ENCODE measurements around the gene TRDN.
"Not testable (repeated sequence)": the region's sequence is repeated elsewhere in the genome, so short reads cannot be mapped to it uniquely, and the experiment has no call there.

The TRDN gene

DNA sequence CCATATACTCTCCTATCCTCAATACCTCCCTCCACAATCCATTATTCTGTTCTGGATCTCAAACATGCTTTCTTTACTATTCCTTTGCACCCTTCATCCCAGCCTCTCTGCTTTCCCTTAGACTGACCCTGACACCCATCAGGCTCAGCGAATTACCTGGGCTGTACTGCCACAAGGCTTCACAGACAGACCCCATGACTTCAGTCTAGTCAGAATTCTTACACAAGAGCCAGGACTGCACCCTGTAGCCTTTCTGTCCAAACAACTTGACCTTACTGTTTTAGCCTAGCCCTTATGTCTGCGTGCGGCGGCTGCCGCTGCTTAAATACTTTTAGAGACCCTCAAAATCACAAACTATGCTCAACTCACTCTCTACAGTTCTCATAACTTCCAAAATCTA lies 76.9 kb downstream of the TRDN start:
- H3K27me3 ChIP-seq (ENCODE audit: control insufficient read depth, insufficient read depth, low read length); H3K36me3 ChIP-seq (ENCODE audit: control insufficient read depth, low read depth, low read length); H3K4me3 ChIP-seq (ENCODE audit: low read length); H3K27ac ChIP-seq (ENCODE audit: low read length); H3K9ac ChIP-seq (ENCODE audit: low read length); H3K9me3 ChIP-seq (ENCODE audit: control insufficient read depth, low read depth, low read length): not testable (repeated sequence)
- H3K4me1 ChIP-seq (ENCODE audit: control insufficient read depth, low read depth, low read length): peaks cover 14% of the 10 kb centered on the region

DNA sequence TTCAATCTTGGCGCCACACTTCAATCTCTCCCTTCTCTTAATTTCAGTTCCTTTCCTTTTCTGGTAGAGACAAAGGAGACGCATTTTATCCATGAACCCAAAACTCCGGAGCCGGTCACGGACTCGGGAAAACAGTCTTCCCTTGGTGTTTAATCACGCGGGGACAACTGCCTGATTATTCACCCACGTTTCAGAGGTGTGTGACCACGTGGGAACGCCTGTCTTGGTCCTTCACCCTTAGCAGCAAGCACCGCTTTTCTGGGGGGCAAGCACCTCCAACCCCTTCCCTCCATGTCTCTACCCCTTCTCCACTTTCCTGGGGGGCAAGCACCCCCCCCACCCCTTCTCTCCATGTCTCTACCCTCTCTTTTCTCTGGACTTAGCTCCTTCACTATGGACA lies 79.3 kb downstream of the TRDN start:
- H3K36me3 ChIP-seq (ENCODE audit: control insufficient read depth, low read depth, low read length); H3K9ac ChIP-seq (ENCODE audit: low read length); H3K4me3 ChIP-seq (ENCODE audit: low read length); H3K27me3 ChIP-seq (ENCODE audit: control insufficient read depth, insufficient read depth, low read length); H3K27ac ChIP-seq (ENCODE audit: low read length); H3K9me3 ChIP-seq (ENCODE audit: control insufficient read depth, low read depth, low read length); H3K4me1 ChIP-seq (ENCODE audit: control insufficient read depth, low read depth, low read length): not testable (repeated sequence)

DNA sequence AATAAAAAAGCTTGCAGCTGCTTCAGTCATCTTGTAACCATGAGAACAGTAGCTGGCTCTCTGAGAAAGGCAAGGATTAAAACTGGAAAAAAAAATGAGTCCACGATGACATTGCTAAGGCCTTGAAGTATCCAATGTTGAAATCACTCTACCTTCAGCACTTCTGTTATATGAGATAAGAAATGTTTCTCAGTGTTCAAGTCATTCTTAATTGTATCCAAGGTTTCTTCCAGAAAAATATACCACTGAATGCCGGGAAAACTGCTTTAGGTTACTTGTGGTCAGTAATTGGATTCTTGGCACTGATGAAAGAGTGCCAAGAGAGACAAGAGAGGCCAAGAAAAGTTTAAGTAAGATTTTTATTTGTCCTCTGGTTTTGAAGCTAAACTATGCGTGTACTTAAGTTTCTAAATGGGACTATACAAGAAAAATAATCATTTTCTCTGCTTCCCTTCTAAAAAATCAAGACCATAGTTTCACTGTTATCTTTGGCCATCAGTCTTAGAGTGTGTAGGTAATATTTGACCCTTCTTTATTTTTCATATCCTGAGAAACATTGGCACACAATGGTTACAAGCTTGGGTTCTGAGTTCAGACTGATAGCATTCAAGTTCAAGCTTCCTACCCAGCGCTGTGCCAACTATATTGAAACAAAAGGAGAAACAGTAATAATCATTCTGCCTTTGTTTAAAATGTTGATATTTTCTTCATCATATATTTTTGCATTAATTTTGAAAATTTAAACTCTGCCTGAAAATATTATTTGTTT lies 84.6 kb downstream of the TRDN start:
- H3K4me1 ChIP-seq (ENCODE audit: control insufficient read depth, low read depth, low read length): no peaks in the 10 kb centered on the region
- no peak overlapping the region for H3K9ac ChIP-seq (ENCODE audit: low read length)
- no peak overlapping the region for H3K27ac ChIP-seq (ENCODE audit: low read length)
- H3K9me3 ChIP-seq (ENCODE audit: control insufficient read depth, low read depth, low read length): no peaks in the 10 kb centered on the region
- no peak overlapping the region for H3K4me3 ChIP-seq (ENCODE audit: low read length)
- no peaks in the 10 kb centered on the region for H3K27me3 ChIP-seq (ENCODE audit: control insufficient read depth, insufficient read depth, low read length)
- H3K36me3 ChIP-seq (ENCODE audit: control insufficient read depth, low read depth, low read length): no peaks in the 10 kb centered on the region

DNA sequence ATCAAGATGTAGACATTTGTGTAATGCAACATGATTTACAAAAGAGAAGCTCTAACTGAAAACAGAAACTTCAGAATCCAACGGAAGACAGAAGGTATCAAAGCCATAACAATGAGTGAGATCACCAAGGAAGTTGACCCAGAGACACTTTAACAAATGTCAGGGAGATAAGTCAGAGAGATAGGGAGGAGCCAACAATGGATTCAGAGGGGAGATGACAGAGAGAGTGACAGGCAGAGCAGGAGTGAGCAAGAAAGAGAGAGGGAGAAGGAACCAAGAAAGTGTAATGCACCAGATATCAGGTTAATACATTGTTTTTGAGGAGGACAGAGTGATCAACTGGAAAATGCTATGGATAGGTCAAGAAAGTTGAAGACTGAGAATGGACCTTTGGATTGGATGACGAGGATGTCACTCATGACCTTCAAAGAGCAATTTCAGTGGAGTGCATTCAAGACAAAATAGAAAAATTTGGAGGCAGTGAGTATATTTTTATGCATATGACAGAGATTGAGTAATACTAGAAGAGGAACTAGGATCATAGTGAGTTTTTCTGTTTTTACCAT lies 86.6 kb downstream of the TRDN start:
- no peaks in the 10 kb centered on the region for H3K36me3 ChIP-seq (ENCODE audit: control insufficient read depth, low read depth, low read length)
- H3K9me3 ChIP-seq (ENCODE audit: control insufficient read depth, low read depth, low read length): no peaks in the 10 kb centered on the region
- no peak overlapping the region for H3K27ac ChIP-seq (ENCODE audit: low read length)
- H3K4me1 ChIP-seq (ENCODE audit: control insufficient read depth, low read depth, low read length): no peaks in the 10 kb centered on the region
- H3K9ac ChIP-seq (ENCODE audit: low read length): no peak overlapping the region
- H3K27me3 ChIP-seq (ENCODE audit: control insufficient read depth, insufficient read depth, low read length): no peaks in the 10 kb centered on the region
- H3K4me3 ChIP-seq (ENCODE audit: low read length): no peak overlapping the region

DNA sequence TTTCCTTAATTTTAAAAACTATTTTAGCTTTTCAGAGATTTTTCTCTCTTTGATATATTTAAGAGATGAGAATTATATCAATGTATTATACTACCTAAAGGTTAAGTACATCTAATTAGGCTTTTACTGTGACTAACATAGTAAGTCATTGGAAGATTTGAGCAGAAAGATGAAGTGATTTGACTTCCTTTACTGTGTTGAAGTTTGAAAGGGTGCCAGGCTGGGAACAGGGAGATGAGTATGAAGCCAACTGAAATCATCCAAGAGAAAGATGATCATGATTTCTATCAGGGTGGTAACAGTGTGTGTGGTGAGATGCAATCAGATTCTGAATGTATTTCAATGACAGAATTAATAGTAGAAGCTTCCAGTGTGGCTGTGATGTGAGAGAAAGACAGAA lies 87.3 kb downstream of the TRDN start:
- H3K36me3 ChIP-seq (ENCODE audit: control insufficient read depth, low read depth, low read length): no peaks in the 10 kb centered on the region
- H3K27me3 ChIP-seq (ENCODE audit: control insufficient read depth, insufficient read depth, low read length): no peaks in the 10 kb centered on the region
- H3K27ac ChIP-seq (ENCODE audit: low read length): no peak overlapping the region
- no peaks in the 10 kb centered on the region for H3K9me3 ChIP-seq (ENCODE audit: control insufficient read depth, low read depth, low read length)
- H3K4me3 ChIP-seq (ENCODE audit: low read length): no peak overlapping the region
- H3K4me1 ChIP-seq (ENCODE audit: control insufficient read depth, low read depth, low read length): no peaks in the 10 kb centered on the region
- no peak overlapping the region for H3K9ac ChIP-seq (ENCODE audit: low read length)

DNA sequence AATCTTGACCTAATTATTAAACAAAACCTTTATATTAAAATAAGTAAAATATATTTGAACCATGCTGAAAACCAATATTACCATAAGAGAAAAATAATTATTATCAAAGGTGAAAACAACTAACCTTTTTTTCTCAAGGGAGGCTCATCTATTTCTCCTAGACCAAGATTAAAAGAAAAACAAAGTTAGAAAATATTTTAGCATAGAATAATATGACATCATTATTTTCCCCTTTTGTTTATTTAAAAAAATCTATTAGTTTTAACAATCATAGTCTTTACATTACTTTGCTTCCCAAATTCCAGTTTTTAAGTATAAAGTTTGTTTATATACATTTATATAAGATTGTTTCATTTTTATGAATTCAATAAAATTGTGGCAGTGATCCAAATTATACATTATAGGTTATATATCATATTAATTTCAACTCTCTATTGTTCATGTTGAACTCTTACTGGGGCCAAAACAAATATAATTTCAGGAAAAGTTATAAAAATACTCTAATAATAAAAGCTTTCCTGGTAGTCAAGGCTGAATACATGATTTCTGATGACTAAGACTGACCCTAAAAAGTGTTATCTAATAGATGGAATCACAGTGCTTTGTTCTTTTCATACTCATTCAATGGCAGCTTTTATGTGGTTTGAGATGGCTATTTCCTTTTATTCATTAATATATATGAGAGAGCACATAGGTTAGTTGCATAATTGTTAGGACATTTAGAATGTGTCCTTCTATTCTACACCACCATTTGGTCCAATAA lies 89.4 kb downstream of the TRDN start:
- H3K9ac ChIP-seq (ENCODE audit: low read length): no peak overlapping the region
- H3K36me3 ChIP-seq (ENCODE audit: control insufficient read depth, low read depth, low read length): no peaks in the 10 kb centered on the region
- no peak overlapping the region for H3K4me3 ChIP-seq (ENCODE audit: low read length)
- H3K4me1 ChIP-seq (ENCODE audit: control insufficient read depth, low read depth, low read length): no peaks in the 10 kb centered on the region
- H3K27me3 ChIP-seq (ENCODE audit: control insufficient read depth, insufficient read depth, low read length): no peaks in the 10 kb centered on the region
- no peaks in the 10 kb centered on the region for H3K9me3 ChIP-seq (ENCODE audit: control insufficient read depth, low read depth, low read length)
- no peak overlapping the region for H3K27ac ChIP-seq (ENCODE audit: low read length)

DNA sequence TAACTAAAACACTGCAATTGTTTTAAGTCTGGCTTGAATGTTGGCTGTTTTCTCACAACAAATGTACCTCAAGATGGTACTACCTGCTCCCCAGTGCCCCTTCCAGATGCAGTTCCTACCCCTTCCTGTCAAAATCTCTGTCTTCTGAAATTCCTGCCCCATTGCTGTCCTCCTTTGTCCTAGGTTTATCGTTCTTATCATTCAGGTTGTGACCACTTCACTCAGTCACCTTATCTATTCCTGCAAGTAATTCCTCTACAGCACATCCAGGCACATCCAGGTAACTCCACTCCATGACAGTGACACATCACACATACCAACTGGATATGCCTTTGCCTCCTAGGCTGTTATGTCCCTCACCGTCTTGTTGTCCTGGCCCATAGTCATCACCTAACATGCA lies 90.2 kb downstream of the TRDN start:
- Histone ChIP-seq H3K9ac (ENCODE audit: low read length) (no peak overlapping the region), H3K4me1 (ENCODE audit: control insufficient read depth, low read depth, low read length) (no peaks in the 10 kb centered on the region), H3K36me3 (ENCODE audit: control insufficient read depth, low read depth, low read length) (no peaks in the 10 kb centered on the region), H3K9me3 (ENCODE audit: control insufficient read depth, low read depth, low read length) (no peaks in the 10 kb centered on the region), H3K27me3 (ENCODE audit: control insufficient read depth, insufficient read depth, low read length) (no peaks in the 10 kb centered on the region), H3K27ac (ENCODE audit: low read length) (no peak overlapping the region), H3K4me3 (ENCODE audit: low read length) (no peak overlapping the region)

DNA sequence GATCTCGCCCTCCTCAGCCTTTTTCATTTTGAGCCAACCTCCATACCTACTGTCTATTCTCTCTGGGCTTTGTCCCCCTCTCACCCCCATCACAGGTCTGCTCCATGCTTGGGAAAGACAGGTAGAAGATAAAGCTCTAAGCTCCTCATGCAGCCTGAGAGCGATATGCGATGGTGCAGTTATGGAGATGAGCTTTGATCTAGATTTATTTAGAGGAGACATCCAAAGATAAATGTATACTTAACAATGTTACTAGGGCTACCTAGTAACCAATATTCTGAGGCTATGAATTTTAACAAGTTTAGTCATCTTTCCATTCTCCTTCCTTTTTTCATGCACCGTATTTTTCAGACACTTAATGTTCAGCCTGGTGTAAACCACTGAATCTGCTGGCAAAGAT lies 95.3 kb downstream of the TRDN start:
- no peaks in the 10 kb centered on the region for H3K36me3 ChIP-seq (ENCODE audit: control insufficient read depth, low read depth, low read length)
- no peaks in the 10 kb centered on the region for H3K27me3 ChIP-seq (ENCODE audit: control insufficient read depth, insufficient read depth, low read length)
- H3K9me3 ChIP-seq (ENCODE audit: control insufficient read depth, low read depth, low read length): no peaks in the 10 kb centered on the region
- no peak overlapping the region for H3K4me3 ChIP-seq (ENCODE audit: low read length)
- no peak overlapping the region for H3K27ac ChIP-seq (ENCODE audit: low read length)
- no peaks in the 10 kb centered on the region for H3K4me1 ChIP-seq (ENCODE audit: control insufficient read depth, low read depth, low read length)
- no peak overlapping the region for H3K9ac ChIP-seq (ENCODE audit: low read length)

DNA sequence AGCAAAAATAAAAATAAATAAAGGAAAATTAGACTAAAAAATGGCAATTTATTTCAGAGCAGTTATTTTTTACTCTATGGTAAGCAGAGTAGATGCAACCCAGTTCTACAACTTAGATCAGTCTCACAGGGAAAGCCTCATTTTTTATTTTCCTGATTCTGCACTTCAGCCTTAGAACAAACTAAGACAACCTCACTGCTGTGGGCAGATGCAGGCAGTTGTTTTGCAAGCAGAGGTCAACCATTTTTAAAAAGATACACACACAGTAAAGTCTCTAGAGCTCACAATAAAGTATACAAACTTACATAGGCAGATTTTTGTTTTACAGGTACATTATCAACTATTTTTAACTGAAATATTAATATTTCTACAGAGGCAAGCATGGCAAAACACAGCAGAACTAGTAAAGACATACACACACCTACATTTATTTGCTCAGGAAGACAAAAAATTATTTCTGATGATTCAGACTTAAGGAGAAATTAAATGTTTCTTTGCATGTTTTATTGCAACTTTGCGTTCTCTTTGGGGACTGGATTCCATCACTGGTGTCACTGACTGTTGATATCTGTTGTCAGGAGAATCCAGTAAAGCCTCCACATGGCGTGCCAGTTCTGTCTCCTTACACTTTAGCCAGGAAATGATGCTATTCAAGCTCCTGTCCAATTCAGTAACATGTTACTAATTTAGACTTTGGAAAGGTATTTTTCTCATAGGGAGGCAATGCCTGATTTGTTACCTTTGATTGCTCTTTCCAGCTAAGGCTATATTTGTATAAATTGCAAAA lies 102.7 kb downstream of the TRDN start:
- H3K36me3 ChIP-seq (ENCODE audit: control insufficient read depth, low read depth, low read length): no peaks in the 10 kb centered on the region
- H3K27me3 ChIP-seq (ENCODE audit: control insufficient read depth, insufficient read depth, low read length): no peaks in the 10 kb centered on the region
- no peak overlapping the region for H3K4me3 ChIP-seq (ENCODE audit: low read length)
- H3K4me1 ChIP-seq (ENCODE audit: control insufficient read depth, low read depth, low read length): no peaks in the 10 kb centered on the region
- H3K9ac ChIP-seq (ENCODE audit: low read length): no peak overlapping the region
- H3K27ac ChIP-seq (ENCODE audit: low read length): no peak overlapping the region
- no peaks in the 10 kb centered on the region for H3K9me3 ChIP-seq (ENCODE audit: control insufficient read depth, low read depth, low read length)

DNA sequence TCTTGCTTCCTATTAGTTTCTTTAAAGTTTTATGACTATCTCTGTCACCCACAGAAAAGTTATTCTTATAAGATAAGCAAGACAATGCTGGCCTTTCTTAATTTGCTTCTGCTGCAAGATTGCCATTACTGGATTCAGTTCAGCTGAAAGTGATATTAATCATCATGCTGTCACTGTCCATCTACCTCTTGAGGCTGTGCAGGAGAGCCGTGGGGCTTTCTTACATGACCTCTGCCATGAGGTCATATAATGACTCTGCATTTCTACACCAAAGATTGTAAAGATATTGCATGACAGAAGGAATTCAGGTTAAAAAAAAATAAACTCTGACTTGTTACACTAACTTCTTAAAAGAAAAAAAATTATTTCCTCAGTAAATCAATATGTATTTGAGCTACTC lies 106.9 kb downstream of the TRDN start:
- Histone ChIP-seq H3K27ac (ENCODE audit: low read length) (no peak overlapping the region), H3K9ac (ENCODE audit: low read length) (no peak overlapping the region), H3K36me3 (ENCODE audit: control insufficient read depth, low read depth, low read length) (no peaks in the 10 kb centered on the region), H3K4me3 (ENCODE audit: low read length) (no peak overlapping the region), H3K4me1 (ENCODE audit: control insufficient read depth, low read depth, low read length) (no peaks in the 10 kb centered on the region), H3K27me3 (ENCODE audit: control insufficient read depth, insufficient read depth, low read length) (no peaks in the 10 kb centered on the region), H3K9me3 (ENCODE audit: control insufficient read depth, low read depth, low read length) (no peaks in the 10 kb centered on the region)

DNA sequence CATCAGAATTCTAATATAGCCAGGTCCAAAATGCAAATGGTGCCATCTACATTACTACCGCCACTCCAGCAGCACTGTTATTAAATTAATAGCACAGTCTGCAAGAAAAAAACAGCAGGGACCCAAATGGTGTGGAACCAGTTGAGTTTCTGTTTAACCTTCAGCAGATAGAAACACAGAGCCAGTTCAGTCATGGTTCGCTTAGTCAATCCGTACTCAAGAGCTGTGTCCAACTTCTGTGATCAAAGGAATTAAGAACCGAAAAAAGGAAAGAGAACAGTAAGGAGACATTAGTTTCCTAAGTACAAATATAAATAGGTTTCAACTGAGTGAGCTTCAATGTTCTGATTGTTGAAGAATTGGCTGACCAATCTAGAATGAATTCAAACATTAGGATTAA lies 107.7 kb downstream of the TRDN start:
- H3K4me3 ChIP-seq (ENCODE audit: low read length): no peak overlapping the region
- no peaks in the 10 kb centered on the region for H3K27me3 ChIP-seq (ENCODE audit: control insufficient read depth, insufficient read depth, low read length)
- H3K9me3 ChIP-seq (ENCODE audit: control insufficient read depth, low read depth, low read length): no peaks in the 10 kb centered on the region
- no peak overlapping the region for H3K27ac ChIP-seq (ENCODE audit: low read length)
- no peaks in the 10 kb centered on the region for H3K36me3 ChIP-seq (ENCODE audit: control insufficient read depth, low read depth, low read length)
- H3K4me1 ChIP-seq (ENCODE audit: control insufficient read depth, low read depth, low read length): no peaks in the 10 kb centered on the region
- no peak overlapping the region for H3K9ac ChIP-seq (ENCODE audit: low read length)

Data from iPS-18a (cell line).